Brain microvascular endothelial cell (primary cell): ENCODE results near the gene ELAVL4.

Source experiments
- DNase-seq: peaks from one replicate; pipeline ENCODE4 v3.0.0-alpha.2; 2020
- H3K27ac ChIP-seq: fragments of 250-450 bp; sonication (Bioruptor Pico); 2 replicates; pipeline ENCODE4 v1.5.1; 2020; ENCODE audit warnings: mild to moderate bottlenecking, moderate library complexity
- H3K27me3 ChIP-seq: fragments of 250-450 bp; sonication (Bioruptor Pico); replicated peaks from 2 replicates; pipeline ENCODE4 v1.5.1; 2020; ENCODE audit warnings: mild to moderate bottlenecking
- H3K36me3 ChIP-seq: fragments of 250-450 bp; sonication (Bioruptor Pico); replicated peaks from 2 replicates; pipeline ENCODE4 v1.5.1; 2020; ENCODE audit warnings: mild to moderate bottlenecking
- H3K4me3 ChIP-seq: 2 replicates; pipeline ENCODE4 v1.5.1; 2011; ENCODE audit warnings: low read depth, mild to moderate bottlenecking, control low read depth, low read length, moderate library complexity
- in situ Hi-C: cut with HindIII; loops from 2 replicates; pipeline ENCODE4 v1.10.0; 2017; ENCODE audit warnings: low sequenced_read_pairs, low pct_ligation_motif_present
- TF ChIP-seq, protein P1 (sequence below): IDR thresholded peaks from 2 replicates; pipeline ENCODE4 v1.5.1; 2011; ENCODE audit warnings: low read depth, mild to moderate bottlenecking, moderate library complexity, low read length, control low read depth, inconsistent platforms; ENCODE audit errors: missing control alignments

The ELAVL4 gene

DNA sequence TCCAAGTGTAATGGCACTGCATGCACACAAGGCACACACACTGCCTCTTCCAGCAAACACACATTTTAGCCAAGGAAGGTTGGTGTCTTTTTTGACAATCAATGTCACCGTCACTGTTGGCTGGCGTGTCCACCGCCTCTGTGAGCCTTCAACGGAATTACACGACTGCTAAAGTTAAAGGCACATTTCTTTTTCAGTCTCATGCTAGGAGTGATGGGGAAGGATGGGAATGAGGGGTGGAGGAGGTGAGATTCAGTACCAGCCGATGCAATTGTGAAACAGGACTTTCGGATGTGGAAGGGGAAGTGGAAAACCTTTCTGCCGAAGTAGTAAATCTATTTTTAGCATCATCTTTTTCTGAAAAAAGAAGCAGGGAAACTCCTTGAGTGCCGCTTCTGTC lies 1.4 kb downstream of the ELAVL4 start:
- DNase-seq = no peak
- no peaks in the 10 kb centered on the region for H3K27me3 ChIP-seq
- no peaks in the 10 kb centered on the region for H3K36me3 ChIP-seq
- TF ChIP-seq, protein P1, sequence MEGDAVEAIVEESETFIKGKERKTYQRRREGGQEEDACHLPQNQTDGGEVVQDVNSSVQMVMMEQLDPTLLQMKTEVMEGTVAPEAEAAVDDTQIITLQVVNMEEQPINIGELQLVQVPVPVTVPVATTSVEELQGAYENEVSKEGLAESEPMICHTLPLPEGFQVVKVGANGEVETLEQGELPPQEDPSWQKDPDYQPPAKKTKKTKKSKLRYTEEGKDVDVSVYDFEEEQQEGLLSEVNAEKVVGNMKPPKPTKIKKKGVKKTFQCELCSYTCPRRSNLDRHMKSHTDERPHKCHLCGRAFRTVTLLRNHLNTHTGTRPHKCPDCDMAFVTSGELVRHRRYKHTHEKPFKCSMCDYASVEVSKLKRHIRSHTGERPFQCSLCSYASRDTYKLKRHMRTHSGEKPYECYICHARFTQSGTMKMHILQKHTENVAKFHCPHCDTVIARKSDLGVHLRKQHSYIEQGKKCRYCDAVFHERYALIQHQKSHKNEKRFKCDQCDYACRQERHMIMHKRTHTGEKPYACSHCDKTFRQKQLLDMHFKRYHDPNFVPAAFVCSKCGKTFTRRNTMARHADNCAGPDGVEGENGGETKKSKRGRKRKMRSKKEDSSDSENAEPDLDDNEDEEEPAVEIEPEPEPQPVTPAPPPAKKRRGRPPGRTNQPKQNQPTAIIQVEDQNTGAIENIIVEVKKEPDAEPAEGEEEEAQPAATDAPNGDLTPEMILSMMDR = no peak
- in situ Hi-C loops = no loop called here
- no peak overlapping the region for H3K27ac ChIP-seq
- H3K4me3 ChIP-seq = no peak overlapping the region

DNA sequence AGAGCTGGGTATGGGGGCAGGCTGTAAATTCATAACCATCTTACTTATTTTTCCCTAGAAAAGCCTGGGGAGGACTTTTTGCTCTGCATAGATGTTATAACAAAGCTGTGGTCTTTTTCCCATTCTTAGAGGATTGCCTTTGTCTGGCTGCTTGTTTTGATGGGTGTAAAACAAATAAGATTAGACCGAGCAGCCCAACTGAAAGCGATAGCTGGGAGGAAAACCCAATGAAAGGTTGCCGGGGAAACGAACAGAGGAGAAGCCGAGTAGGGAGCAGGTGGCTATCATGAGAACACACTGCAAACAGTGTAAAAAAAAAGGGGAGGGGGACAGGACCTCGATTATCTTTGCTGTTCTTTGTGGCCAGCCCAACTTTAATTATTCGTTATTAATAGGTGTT lies 1.9 kb downstream of the ELAVL4 start:
- no peaks in the 10 kb centered on the region for H3K27me3 ChIP-seq
- in situ Hi-C loops = no loop called here
- no peak overlapping the region for H3K4me3 ChIP-seq

DNA sequence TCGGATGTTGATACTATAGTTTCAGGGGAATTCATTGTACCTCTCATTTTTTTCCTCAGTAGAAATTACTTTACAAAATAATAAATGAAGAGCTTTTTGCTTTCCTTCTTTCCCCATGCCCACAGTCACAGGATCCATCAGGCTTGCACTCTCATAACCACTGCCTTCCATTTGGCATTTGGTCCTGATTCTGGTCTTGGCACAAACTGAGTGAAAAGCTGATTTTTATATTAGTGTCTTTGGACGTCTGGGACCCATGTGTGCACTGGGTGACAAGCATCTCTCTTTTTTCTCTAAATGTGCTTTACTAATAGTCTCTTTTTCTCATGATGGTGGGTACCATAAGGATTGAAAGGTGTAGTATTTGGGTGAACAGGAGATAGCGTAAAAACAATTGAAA lies 2.8 kb downstream of the ELAVL4 start:
- TF ChIP-seq, protein P1 = no peak
- no peak for DNase-seq
- Histone ChIP-seq H3K36me3 (no peaks in the 10 kb centered on the region), H3K27me3 (no peaks in the 10 kb centered on the region), H3K4me3 (no peak overlapping the region), H3K27ac (no peak overlapping the region)
- in situ Hi-C loops = no loop called here

More for the DNA sequence above, 1.9 kb downstream of the ELAVL4 start:
- Histone ChIP-seq H3K36me3 (no peaks in the 10 kb centered on the region), H3K27ac (no peak overlapping the region)
- no peak for DNase-seq
- TF ChIP-seq, protein P1 = no peak

DNA sequence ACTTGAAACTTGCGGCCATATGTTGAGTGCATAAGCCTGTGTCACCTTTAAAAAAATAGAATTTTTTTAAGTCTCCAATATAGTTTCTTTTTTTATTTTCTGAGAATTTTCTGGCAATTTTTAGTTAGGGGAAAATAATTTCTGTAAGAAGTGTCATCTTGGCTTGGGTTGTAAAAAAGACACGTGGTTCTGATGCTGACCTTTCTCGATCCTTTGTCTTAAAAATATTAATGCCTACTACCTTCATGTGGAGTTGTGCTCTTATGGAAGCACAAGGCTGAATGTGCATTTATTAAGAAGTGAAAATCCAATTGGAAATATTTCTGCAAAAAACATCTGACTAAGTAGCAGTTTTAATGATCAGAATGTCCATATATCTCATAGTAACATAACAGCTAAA lies 3.5 kb downstream of the ELAVL4 start:
- H3K36me3 ChIP-seq = no peaks in the 10 kb centered on the region
- no peaks in the 10 kb centered on the region for H3K27me3 ChIP-seq
- TF ChIP-seq, protein P1 = no peak
- in situ Hi-C loops = no loop called here
- no peak for DNase-seq
- H3K4me3 ChIP-seq = no peak overlapping the region
- no peak overlapping the region for H3K27ac ChIP-seq

DNA sequence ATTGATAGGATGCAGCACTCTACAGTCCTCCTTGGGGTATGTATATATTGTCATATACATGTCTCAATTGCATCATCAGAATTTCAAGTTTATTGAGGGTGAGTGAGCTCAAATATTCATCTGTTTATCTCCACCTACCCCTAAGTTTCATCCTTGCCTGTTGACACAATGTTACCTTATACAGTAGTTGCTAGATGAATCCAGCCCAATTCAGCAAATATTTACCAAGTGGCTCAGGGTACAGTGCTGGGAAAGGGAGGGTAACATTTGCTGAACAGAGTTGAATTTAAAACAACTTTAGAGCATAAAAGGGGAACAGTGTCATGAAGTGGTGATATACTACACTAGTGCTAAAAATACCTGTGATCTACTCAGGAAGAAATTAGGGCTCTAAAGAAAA lies 14.4 kb downstream of the ELAVL4 start:
- no peak overlapping the region for H3K27ac ChIP-seq
- H3K27me3 ChIP-seq = no peaks in the 10 kb centered on the region
- H3K4me3 ChIP-seq = no peak overlapping the region
- TF ChIP-seq, protein P1 = no peak
- no peaks in the 10 kb centered on the region for H3K36me3 ChIP-seq
- in situ Hi-C loops = no loop called here
- no peak for DNase-seq

DNA sequence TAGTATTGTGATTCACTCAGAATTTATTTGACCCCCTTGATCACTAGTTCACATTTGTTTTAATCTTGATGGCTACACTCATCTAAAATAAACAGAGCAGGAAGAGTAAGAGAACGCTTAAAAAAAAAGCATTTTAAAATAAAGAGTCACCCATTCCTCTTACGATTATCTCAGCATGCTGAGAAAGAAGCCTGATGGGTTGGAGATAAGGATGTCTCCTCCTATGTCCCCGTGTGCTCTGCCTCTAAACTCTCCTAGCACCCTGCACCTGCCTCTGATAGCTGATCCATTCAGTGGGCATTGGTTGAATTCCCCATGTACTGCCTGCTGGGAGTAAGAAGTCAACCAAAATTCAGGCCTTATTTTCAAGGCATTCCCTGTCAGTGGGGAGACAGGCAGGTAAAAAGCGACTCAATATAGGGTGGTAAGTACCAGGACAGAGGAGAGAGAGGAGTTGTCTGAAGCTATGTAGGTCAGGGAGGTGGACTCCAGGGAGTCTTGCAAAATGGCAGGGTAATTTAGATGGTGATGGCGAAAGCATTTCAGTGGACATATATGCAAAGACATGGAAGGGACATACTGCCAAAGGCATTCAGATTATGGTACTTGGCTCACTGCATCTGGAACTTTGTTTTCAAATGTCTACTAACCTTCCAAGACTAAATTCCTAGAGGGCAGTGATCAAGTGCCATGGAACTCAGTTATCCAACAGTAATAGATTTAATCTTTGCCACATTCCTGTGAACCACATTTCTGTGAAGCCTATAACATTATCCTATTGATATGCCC lies 18.4 kb downstream of the ELAVL4 start:
- no peaks in the 10 kb centered on the region for H3K27me3 ChIP-seq
- in situ Hi-C loops = no loop called here
- no peak overlapping the region for H3K27ac ChIP-seq
- no peaks in the 10 kb centered on the region for H3K36me3 ChIP-seq
- TF ChIP-seq, protein P1 = no peak
- H3K4me3 ChIP-seq = no peak overlapping the region
- DNase-seq = no peak
